Glomerular visceral epithelial cell (primary cell): ENCODE measurements around the gene HYCC2.
"Not testable (repeated sequence)": the region's sequence is repeated elsewhere in the genome, so short reads cannot be mapped to it uniquely, and the experiment has no call there.

Source experiments
- DNase-seq: peaks from one replicate; pipeline ENCODE4 v3.0.0-alpha.2; 2016; ENCODE audit errors: extremely low spot score

HYCC2 gene

GRCh38 chr2:201071479-201072200 is at the start of gene HYCC2, which contains the start of gene NDUFB3:
Gene HYCC2 (minus strand): TSS chr2:201071671. CDS start chr2:201024009, 47,662 bp downstream.
Gene NDUFB3 (plus strand): TSS chr2:201072001. CDS start chr2:201078883, 6,882 bp downstream.
- DNase-seq, result peak; percentile 96

- DNase-seq, result no peak
These were observed 47.7 kb upstream of the HYCC2 start for GRCh38 chr2:201118961-201119854.

GRCh38 chr2:201118121-201118960 is 46.9 kb upstream of the HYCC2 start:
- DNase-seq, result peak; percentile 96

GRCh38 chr2:201117735-201118094 is 46.2 kb upstream of the HYCC2 start:
- DNase-seq, result not testable (repeated sequence)

GRCh38 chr2:201116959-201117734 is 45.7 kb upstream of the HYCC2 start:
- peak; percentile 82 for DNase-seq

- peak; percentile 85 for DNase-seq
These were observed 44.9 kb upstream of the HYCC2 start, which contains the start of gene CFLAR for GRCh38 chr2:201116115-201116958. Gene CFLAR (plus strand): TSS chr2:201116164. CDS start chr2:201129866, 13,702 bp downstream.

GRCh38 chr2:201114846-201115245 is 43.4 kb upstream of the HYCC2 start:
- no peak for DNase-seq

- no peak for DNase-seq
These were observed 42.9 kb upstream of the HYCC2 start for GRCh38 chr2:201114350-201114749.

GRCh38 chr2:201111096-201111495 is 39.6 kb upstream of the HYCC2 start:
- no peak for DNase-seq

- DNase-seq, result no peak
These were observed 39.1 kb upstream of the HYCC2 start for GRCh38 chr2:201110615-201111014.

- DNase-seq, result no peak
These were observed 37.7 kb upstream of the HYCC2 start for GRCh38 chr2:201109186-201109585.

GRCh38 chr2:201108341-201108740 is 36.9 kb upstream of the HYCC2 start:
- no peak for DNase-seq

- DNase-seq, result no peak
These were observed 36.2 kb upstream of the HYCC2 start for GRCh38 chr2:201107624-201108023.

GRCh38 chr2:201105759-201106158 is 34.3 kb upstream of the HYCC2 start:
- DNase-seq, result no peak

GRCh38 chr2:201100497-201100896 is 29.0 kb upstream of the HYCC2 start:
- no peak for DNase-seq

GRCh38 chr2:201093573-201093972 is 22.1 kb upstream of the HYCC2 start:
- DNase-seq, result no peak

GRCh38 chr2:201090574-201090973 is 19.1 kb upstream of the HYCC2 start:
- DNase-seq, result no peak

GRCh38 chr2:201084863-201085262 is 13.4 kb upstream of the HYCC2 start:
- no peak for DNase-seq

GRCh38 chr2:201074996-201075395 is 3.5 kb upstream of the HYCC2 start:
- no peak for DNase-seq

GRCh38 chr2:201073071-201073470 is 1.6 kb upstream of the HYCC2 start:
- DNase-seq, result no peak
